Measurements from ENCODE around the gene SLC9A3. TPM values are rescaled to one million over a fixed set of nuclear protein-coding genes. Genes with fewer than 3 reads are reported as not detected.

SLC9A3 gene
- total RNA-seq, 4 donors from 2014 or later = 0.29 to 3.9 (median 2.6) TPM

DNA sequence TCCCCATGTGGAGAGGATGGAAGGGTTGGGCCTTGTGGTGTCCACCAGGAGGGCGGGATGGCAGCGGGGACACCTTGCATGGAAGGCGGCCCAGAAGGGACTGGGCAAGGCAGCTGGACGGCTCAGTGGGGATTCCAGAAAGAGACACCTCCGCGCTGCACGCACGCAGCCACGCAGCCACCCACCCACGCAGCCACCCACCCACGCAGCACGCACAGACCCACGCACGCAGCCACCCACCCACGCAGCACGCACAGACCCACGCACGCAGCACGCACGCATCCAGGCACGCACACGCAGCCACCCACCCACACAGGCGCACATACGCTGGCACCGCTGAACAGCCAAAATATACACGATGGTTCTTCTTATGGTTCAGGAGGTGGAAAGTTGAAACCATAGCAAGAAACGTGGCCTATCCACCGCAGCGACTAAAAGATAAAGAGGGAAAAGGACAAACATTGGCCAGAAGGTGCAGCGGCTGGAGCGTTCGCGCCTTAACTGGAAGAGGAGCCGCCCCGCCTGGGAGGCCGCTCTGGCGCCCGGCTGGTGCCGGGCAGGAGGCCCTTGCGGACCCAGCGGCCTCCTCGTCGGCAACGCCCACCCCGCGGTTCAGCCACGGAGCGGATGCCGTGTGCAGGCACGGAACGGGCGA lies 103.5 kb downstream of the SLC9A3 start:
- DNase-seq = no peak
- TF ChIP-seq POLR2A (IDR thresholded peaks at IDR 0.05) = no peak
- no peak for TF ChIP-seq CTCF (IDR thresholded peaks at IDR 0.05)
- intact Hi-C loops (cut with DNase I; ENCODE audit: low total_unique reads) = no loop called here
- H3K27ac ChIP-seq = no peak overlapping the region
- no peaks in the 10 kb centered on the region for H3K9me3 ChIP-seq
- no peaks in the 10 kb centered on the region for H3K27me3 ChIP-seq
- no peaks in the 10 kb centered on the region for H3K36me3 ChIP-seq
- H3K4me3 ChIP-seq = no peak overlapping the region
- peaks cover 0 to 3% of the 10 kb centered on the region in 2 donors for H3K4me1 ChIP-seq

Small RNAs within 50 kb of the gene (microRNA-seq; reads per million reads assigned to microRNA genes)
- not detected for gene MIR4456 (ENCODE audit: borderline microRNAs expressed, borderline replicate concordance)

Small RNAs within 50 kb of the gene (small RNA-seq; reads per million reads assigned to genes)
- not detected for gene MIR4456

Other genes starting within 250 kb of the SLC9A3 start
- 1 to 10 TPM in 2 of 4 donors, under 1 TPM in 1, not detected in 1; 0.26 to 9.1 (median 6.6) TPM for gene AHRR, start 202.7 kb downstream of the SLC9A3 start, total RNA-seq
- 10 to 100 TPM; 30.6 to 64.4 (median 50.2) TPM for gene EXOC3, start 81.3 kb downstream of the SLC9A3 start, total RNA-seq
- 10 to 100 TPM in 1 of 4 donors, 1 to 10 TPM in 2, under 1 TPM in 1; 0.26 to 11.9 (median 4.9) TPM for gene CEP72, start 87.9 kb upstream of the SLC9A3 start, total RNA-seq
- 1 to 10 TPM in 2 of 4 donors, under 1 TPM in 2; 0.26 to 8.0 (median 1.0) TPM for gene TPPP, start 168.9 kb upstream of the SLC9A3 start, total RNA-seq

All from uterus (tissue), 4 donors.